Uterus (tissue), 4 donors: Measurements from ENCODE around the gene TNNI2. TPM values are rescaled to one million over a fixed set of nuclear protein-coding genes. Genes with fewer than 3 reads are reported as not detected.
"Not testable (repeated sequence)": the region's sequence is repeated elsewhere in the genome, so short reads cannot be mapped to it uniquely, and the experiment has no call there.

ENCODE experiments used
- DNase-seq, 2 donors: peaks; one replicate each; pipeline ENCODE4 v3.0.0-alpha.2; 2019 to 2020
- H3K27ac ChIP-seq, 2 donors: fragments of 200-600 bp; sonication (generic); 1 replicate in 1 of 2; 2 replicates in 1 of 2; pipeline ENCODE4 v1.5.1; 2016 to 2018
- H3K27me3 ChIP-seq, 2 donors: fragments of 200-600 bp; sonication (generic); one replicate each; pipeline ENCODE4 v1.5.1; 2018 to 2019; ENCODE audit warnings: control low read depth in 1 of 2
- H3K36me3 ChIP-seq, 2 donors: fragments of 200-600 bp; sonication (generic); one replicate each; pipeline ENCODE4 v1.5.1; 2019; ENCODE audit warnings: control low read depth in 1 of 2
- H3K4me1 ChIP-seq, 2 donors: fragments of 200-600 bp; sonication (generic); one replicate each; pipeline ENCODE4 v1.5.1; 2018 to 2019; ENCODE audit warnings: control low read depth in 1 of 2
- H3K4me3 ChIP-seq, 2 donors: fragments of 200-600 bp; sonication (generic); 1 replicate in 1 of 2; 2 replicates in 1 of 2; pipeline ENCODE4 v1.5.1; 2018 to 2019; ENCODE audit warnings: mild to moderate bottlenecking in 1 of 2
- H3K9me3 ChIP-seq, 2 donors: fragments of 200-600 bp; sonication (generic); one replicate each; pipeline ENCODE4 v1.5.1; 2019; ENCODE audit warnings: control low read depth in 1 of 2
- POLR2A ChIP-seq, 2 donors: fragments of 450-650 bp; IDR thresholded peaks; one replicate each; pipeline ENCODE4 v1.6.1; 2016; ENCODE audit warnings: antibody characterized with exemption in 2 of 2, mild to moderate bottlenecking in 1 of 2, moderate library complexity in 1 of 2
- intact Hi-C: fragments of 100-400 bp; cut with DNase I; formaldehyde crosslinking; loops from one replicate; pipeline ENCODE4 v1.15.1; 2023; ENCODE audit warnings: low total_unique reads
- total RNA-seq, 4 donors: library from RNA; depleted of rRNA in 3 of 4; stranded (reverse); fragments of >200 nt in 3 of 4; gene quantifications; one replicate each; pipeline versions ENCODE4 v1.1.0 to v1.2.4, GENCODE V29; 2014 to 2023
- TF ChIP-seq, protein P1 (sequence below), 4 experiments: fragments of 200-600 bp in 2 of 4; fragments of 450-650 bp in 2 of 4; sonication (generic) in 2 of 4; IDR thresholded peaks; one replicate each; pipeline ENCODE4 v1.5.1; 2016 to 2019; ENCODE audit warnings: antibody characterized with exemption in 4 of 4, mild to moderate bottlenecking in 2 of 4, moderate library complexity in 1 of 4
- donor health status: DM: yes; HTN: yes; CAD: no.

The TNNI2 gene
- total RNA-seq, 4 donors from 2014 or later: 0.95 to 1.5 TPM; not detected in 2

DNA sequence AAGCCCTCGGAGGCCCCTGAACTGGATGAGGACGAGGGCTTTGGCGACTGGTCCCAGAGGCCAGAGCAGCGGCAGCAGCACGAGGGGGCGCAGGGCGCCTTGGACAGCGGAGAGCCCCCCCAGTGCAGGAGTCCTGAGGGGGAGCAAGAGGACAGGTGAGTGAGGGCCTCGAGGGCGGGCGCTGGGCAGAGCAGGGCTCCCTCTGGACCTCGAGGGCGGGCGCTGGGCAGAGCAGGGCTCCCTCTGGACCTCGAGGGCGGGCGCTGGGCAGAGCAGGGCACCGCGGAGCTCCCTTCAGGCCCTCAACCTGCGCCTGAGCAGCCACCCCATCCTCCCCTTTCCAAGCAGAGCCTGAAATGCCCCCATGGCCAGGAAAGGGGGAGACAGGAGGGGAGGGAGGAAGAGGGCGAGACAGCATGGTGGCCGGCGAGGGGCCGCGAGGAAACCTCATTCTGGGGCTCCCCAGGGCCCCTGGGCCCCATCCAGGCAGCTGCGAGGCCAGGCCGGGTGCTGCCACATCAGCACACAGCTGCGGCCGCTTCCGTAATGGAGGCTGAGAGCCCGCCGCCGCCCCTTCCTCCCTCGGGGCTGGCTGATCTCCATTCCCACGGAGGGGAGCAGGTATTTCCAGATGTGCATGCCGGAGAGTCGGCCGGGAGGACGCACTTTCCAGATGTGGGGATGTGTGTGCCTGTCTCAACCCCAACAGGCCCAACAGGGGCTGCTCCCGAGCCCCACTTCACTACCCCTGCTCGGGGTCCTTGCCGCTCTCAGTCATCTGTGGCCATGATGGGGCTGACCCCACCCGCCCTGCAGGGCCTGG, 42.9 kb downstream of the TNNI2 start:
- peak overlapping the region; percentile 86 to 89 for H3K27ac ChIP-seq
- no peaks in the 10 kb centered on the region for H3K9me3 ChIP-seq
- peaks cover 0 to 24% of the 10 kb centered on the region in 2 donors for H3K4me1 ChIP-seq
- intact Hi-C loops: loop anchor here (5.0 kb wide), 1 partner anchor 276 kb away; no protein-coding TSS in a partner anchor
- TF ChIP-seq, protein P1, sequence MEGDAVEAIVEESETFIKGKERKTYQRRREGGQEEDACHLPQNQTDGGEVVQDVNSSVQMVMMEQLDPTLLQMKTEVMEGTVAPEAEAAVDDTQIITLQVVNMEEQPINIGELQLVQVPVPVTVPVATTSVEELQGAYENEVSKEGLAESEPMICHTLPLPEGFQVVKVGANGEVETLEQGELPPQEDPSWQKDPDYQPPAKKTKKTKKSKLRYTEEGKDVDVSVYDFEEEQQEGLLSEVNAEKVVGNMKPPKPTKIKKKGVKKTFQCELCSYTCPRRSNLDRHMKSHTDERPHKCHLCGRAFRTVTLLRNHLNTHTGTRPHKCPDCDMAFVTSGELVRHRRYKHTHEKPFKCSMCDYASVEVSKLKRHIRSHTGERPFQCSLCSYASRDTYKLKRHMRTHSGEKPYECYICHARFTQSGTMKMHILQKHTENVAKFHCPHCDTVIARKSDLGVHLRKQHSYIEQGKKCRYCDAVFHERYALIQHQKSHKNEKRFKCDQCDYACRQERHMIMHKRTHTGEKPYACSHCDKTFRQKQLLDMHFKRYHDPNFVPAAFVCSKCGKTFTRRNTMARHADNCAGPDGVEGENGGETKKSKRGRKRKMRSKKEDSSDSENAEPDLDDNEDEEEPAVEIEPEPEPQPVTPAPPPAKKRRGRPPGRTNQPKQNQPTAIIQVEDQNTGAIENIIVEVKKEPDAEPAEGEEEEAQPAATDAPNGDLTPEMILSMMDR (IDR thresholded peaks at IDR 0.05): no peak
- no peak for TF ChIP-seq POLR2A (IDR thresholded peaks at IDR 0.05)
- H3K27me3 ChIP-seq: no peaks in the 10 kb centered on the region
- DNase-seq: peak; percentile 45 to 68
- H3K36me3 ChIP-seq: no peaks in the 10 kb centered on the region
- no peak overlapping the region for H3K4me3 ChIP-seq

DNA sequence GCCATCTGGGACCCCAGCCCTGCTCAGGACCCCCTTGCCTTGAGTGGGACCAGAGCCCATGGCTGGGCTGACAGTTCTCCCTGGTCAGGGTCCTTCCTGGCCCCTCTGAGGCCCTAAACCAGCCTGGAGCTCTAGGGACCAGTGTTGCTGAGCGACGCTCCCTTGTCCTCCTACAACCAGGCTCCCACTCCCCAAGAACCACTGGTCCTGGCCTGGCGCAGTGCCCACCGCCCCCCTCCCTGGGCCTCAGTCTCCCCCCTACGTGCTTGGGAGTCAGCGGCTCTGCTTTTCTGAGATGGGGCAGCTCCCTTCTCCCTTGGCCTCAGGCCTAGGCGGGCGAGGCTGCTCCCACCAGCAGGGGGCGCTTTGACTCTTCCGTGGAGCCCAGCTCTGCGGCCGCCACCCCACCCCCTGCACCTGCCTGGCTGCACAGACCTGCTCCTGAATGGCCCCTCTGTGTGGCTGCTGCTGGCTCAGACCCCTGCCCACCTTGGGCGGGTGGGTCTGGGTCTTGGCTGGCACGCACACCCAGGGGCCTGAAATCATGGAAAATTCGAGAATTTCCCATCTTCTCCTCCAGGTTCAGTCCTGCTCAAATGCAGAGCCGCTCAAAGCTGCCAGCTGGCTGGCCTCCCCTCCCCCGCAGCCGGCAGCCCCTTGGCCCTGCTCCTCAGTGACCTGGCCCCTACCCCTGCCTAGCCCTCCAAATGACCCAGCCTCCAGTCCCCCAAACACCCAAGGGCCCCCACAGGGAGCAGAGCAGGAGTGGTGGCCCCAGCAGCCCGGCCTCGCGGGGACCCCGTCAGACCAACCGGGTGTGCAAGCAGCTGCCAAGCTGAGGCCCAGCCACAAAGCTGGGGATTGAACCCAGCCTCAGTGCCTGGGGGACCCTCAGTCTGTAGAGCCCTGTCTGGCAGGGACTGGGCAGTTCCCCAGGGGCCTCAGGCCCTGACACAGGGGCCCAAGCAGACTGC, 43.8 kb downstream of the TNNI2 start:
- Histone ChIP-seq H3K27me3 (no peaks in the 10 kb centered on the region), H3K9me3 (no peaks in the 10 kb centered on the region), H3K36me3 (no peaks in the 10 kb centered on the region), H3K4me3 (no peak overlapping the region), H3K27ac (peak overlapping the region; percentile 86 to 89), H3K4me1 (peaks cover 0 to 20% of the 10 kb centered on the region in 2 donors)
- intact Hi-C loops: loop anchor here (5.0 kb wide), 1 partner anchor 275 kb away; no protein-coding TSS in a partner anchor
- DNase-seq: peak; percentile 79 to 88
- TF ChIP-seq, protein P1 (IDR thresholded peaks at IDR 0.05): peak; percentile 89 to 95 (median 92)
- TF ChIP-seq POLR2A (IDR thresholded peaks at IDR 0.05): peak in 1 of 2 donors; percentile 14

DNA sequence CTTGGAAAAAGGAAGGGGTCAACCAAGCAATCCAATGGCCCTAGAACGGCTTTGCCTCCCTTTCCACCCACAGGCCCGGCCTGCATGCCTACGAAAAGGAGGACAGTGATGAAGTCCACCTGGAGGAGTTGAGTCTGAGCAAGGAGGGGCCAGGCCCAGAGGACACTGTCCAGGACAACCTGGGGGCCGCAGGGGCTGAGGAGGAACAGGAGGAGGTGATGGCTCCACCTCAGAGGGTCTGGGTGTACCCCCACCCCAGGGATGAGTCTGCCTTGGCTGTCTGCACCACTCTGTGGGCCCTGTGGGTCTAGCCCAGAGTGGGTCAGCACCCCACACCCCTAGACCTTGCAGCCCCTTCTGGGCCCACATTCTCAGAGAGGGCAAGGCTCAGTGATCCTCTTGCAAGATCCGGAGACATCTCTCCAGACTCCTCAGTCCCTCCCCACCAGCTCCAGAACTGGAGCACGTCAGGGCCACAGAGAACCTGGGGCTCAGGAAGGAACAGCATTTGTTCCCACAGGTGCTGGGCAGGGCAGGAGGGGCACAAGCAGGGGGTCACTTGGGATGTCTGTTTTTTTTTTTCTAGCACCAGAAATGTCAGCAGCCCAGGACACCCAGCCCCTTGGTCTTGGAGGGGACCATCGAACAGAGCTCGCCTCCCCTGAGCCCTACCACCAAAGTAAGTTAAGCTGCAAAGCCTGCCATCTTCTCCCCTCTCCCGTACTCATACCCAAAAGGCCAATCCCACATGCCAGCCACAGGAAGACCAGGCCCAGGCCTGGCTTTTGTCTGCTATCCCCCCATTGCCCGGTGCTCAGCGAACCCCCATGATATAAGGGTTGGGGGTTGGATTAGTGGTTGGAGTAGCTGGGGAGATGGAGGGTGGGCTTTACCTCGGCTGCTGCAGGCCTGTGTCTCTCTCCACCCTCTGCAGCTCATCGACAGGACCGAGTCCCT, 44.8 kb downstream of the TNNI2 start:
- Histone ChIP-seq H3K4me3 (no peak overlapping the region), H3K27me3 (no peaks in the 10 kb centered on the region), H3K36me3 (no peaks in the 10 kb centered on the region), H3K27ac (peak overlapping the region; percentile 35 to 86), H3K4me1 (peaks cover 0 to 20% of the 10 kb centered on the region in 2 donors), H3K9me3 (no peaks in the 10 kb centered on the region)
- intact Hi-C loops: loop anchor here (5.0 kb wide), 1 partner anchor 274 kb away; no protein-coding TSS in a partner anchor
- peak in 1 of 2 donors; percentile 14 for DNase-seq
- TF ChIP-seq, protein P1 (IDR thresholded peaks at IDR 0.05): no peak
- TF ChIP-seq POLR2A (IDR thresholded peaks at IDR 0.05): no peak

DNA sequence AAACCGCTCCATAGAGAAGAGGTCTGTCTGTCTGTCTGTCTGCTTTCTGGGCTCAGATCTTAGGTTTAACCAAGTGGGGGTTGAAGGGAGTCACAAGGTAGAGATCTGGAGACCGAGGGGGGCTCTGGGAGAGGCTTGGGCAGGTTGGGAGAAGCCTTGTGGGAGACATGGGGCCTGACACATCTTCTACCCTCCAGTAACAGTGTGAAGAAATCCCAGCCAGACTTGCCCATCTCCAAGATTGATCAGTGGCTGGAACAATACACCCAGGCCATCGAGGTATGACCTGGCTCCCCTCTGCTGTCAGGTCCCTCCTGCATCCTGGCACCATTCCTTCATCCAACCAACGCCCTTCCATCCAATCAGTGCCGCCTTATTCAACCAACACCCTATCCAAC, 45.5 kb downstream of the TNNI2 start:
- H3K4me1 ChIP-seq: peaks cover 0 to 20% of the 10 kb centered on the region in 2 donors
- H3K27me3 ChIP-seq: no peaks in the 10 kb centered on the region
- no peaks in the 10 kb centered on the region for H3K36me3 ChIP-seq
- no peak for DNase-seq
- H3K4me3 ChIP-seq: no peak overlapping the region
- TF ChIP-seq POLR2A (IDR thresholded peaks at IDR 0.05): no peak
- TF ChIP-seq, protein P1 (IDR thresholded peaks at IDR 0.05): no peak
- H3K27ac ChIP-seq: no peak overlapping the region
- no peaks in the 10 kb centered on the region for H3K9me3 ChIP-seq
- intact Hi-C loops: loop anchor here (5.0 kb wide), 1 partner anchor 273 kb away; no protein-coding TSS in a partner anchor

DNA sequence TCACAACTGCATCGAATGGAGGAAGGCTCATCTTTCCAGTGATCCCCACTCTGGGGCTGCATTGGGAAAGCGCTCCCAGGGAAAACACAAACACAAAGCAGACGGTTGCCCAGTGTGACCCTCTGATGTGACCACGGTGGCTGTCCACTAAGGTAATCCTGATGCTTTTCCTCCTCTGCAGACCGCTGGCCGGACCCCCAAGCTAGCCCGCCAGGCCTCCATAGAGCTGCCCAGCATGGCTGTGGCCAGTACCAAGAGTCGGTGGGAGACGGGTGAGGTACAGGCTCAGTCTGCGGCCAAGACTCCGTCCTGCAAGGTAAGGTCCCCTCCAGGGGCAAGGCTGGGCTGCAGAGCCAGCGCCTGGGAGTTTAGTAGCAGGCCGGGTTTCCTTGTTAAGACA, 47.8 kb downstream of the TNNI2 start:
- H3K27me3 ChIP-seq, H3K36me3 ChIP-seq, H3K27ac ChIP-seq, DNase-seq, H3K4me3 ChIP-seq, H3K4me1 ChIP-seq, H3K9me3 ChIP-seq, intact Hi-C loops: not testable (repeated sequence)
